COLO668 (cell line): ENCODE results near the gene GSC2.

Source experiments
- DNase-seq: peaks from one replicate; lab custom pipeline; 2025; ENCODE audit not compliant: unreplicated experiment; lab: John Stamatoyannopoulos, UW

GSC2 gene

DNA sequence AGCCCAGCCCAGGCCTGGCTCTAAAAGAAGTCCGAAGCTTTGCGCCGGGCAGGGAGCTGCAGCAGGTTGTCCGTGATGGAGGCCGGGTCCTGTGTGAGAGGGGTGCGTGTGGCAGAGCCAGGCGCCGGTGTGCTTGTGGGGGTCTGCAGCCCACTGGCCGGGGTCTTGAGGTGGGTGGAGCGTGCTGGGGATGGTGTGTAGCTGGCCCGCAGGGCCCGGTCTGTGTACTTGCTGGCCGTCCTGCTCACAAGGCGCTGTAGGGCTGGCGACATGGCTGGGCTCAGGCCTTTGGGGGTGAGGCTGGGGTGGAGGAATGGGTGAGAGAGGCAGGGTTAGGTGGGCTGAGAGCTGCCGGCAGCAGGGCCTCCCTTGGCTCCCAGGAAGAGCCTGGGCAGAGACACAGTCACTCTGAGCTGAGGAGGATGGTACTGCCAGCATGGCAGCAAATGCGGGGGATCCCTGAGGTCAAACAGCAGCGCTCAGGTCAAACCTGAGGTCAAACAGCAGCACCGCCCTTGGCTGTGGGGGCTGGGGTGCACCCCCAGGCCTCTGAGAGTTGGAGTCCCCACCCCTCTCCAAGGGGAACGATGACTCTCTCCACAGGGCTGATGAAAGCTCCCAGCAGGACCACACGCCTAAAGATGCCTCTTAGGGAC, 15.8 kb downstream of the GSC2 start:
- DNase-seq: no peak

- no peak for DNase-seq
These were observed 16.5 kb downstream of the GSC2 start for GRCh38 chr22:19133561-19133960.

DNA sequence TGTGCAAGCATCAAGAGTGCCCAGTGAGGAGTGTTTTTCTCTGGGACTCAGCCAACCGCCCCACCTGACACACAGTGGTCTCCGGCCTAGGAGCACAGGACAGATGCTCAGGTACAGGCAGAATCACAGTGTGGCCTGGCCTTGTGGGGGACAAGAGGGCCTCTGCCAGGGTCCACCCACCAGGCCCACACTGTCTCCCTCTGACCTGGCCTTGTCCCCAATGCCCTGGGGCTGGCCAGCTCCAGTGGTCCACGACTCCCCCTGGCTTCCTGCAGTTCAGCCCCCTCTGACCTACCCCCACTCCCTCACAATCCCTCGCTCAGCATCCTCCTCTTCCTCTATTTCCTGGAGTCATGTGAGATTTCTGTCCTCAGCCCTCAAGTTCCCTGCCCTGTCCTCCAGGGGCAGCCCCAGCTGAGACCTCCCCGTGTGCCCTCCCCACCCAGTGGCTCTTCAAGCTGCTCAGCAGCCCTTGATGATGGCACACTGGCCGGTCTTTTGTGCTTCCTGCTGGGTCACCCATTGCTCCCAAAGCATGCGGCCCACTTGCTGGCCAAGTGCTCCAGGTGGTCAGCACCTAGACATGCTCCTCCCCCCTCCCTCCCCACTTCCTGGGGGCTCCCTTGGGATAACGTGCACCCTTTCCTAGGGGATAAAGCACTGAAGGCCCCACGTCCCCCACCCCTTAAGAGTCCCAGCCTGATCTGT, 17.2 kb downstream of the GSC2 start:
- no peak for DNase-seq

DNA sequence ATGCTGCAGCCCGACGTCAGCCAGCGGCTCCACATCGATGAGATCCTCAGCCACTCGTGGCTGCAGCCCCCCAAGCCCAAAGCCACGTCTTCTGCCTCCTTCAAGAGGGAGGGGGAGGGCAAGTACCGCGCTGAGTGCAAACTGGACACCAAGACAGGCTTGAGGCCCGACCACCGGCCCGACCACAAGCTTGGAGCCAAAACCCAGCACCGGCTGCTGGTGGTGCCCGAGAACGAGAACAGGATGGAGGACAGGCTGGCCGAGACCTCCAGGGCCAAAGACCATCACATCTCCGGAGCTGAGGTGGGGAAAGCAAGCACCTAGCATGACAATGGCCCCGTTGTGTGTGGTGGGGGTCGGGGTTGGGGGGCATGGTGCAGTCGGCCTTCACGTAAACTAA, 17.9 kb downstream of the GSC2 start:
- DNase-seq: no peak

- no peak for DNase-seq
These were observed 18.4 kb downstream of the GSC2 start for GRCh38 chr22:19131685-19132015.

GRCh38 chr22:19130959-19131684, 19.0 kb downstream of the GSC2 start, which contains the start of gene TSSK2:
Gene TSSK2 (plus strand): TSS chr22:19131308. CDS start chr22:19131400, 92 bp downstream.
- no peak for DNase-seq

DNA sequence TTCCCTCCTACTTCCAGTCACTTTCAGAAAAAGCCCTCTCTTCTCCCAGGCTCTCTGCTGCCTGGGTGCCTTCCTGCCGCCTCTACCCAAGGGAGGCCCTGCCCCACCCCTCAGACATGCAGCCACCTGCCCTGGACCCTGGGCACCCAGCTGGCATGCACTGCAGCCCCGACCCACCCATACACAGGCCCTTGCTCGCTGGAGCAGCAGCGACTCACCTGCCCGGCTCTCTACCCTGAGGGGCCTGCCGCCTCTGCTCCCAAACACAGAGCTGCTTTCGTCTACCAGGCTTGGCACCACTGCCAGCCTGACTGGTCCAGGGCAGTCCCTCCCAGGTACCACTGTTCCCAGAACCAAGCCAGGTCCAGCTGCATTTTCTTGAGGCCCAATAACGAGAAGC, 20.2 kb downstream of the GSC2 start:
- DNase-seq: no peak

DNA sequence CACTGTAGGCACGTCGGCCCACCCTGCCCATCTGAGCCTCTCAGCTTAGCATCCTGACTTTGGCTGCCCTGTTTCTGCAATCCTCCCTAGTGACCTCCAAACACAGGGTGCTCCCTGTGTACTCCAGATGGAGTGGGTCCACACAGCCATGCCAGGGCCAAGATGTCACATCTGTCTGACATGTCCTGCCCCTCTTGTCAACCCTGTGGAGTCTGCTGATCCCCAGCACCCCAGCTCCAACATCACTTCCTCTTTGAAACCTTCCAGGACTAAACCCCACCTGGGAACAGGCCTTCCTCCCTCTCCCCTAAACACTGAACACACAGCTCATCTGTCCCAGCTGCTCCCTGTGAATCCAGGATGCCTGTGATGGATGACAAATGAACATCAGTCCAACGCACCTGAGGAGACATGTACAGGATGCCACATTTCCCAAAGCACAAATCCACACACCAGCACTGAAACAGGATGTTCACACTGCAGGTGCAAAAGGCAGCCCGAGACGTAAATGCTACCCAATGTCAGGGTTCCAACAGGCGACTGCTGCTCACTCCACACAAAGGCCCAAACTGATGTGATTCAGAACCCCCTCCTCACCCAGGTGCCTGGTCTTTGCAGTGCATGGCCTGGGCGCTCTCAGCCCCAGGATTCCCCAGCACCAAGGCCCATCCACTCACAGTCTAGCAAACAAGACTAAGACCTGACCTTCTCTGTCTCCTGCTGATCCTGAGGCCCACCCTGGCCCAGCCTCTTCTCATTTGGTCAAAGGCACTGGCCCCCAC, 21.0 kb downstream of the GSC2 start:
- no peak for DNase-seq

- no peak for DNase-seq
These were observed 22.1 kb downstream of the GSC2 start for GRCh38 chr22:19128009-19128401.

DNA sequence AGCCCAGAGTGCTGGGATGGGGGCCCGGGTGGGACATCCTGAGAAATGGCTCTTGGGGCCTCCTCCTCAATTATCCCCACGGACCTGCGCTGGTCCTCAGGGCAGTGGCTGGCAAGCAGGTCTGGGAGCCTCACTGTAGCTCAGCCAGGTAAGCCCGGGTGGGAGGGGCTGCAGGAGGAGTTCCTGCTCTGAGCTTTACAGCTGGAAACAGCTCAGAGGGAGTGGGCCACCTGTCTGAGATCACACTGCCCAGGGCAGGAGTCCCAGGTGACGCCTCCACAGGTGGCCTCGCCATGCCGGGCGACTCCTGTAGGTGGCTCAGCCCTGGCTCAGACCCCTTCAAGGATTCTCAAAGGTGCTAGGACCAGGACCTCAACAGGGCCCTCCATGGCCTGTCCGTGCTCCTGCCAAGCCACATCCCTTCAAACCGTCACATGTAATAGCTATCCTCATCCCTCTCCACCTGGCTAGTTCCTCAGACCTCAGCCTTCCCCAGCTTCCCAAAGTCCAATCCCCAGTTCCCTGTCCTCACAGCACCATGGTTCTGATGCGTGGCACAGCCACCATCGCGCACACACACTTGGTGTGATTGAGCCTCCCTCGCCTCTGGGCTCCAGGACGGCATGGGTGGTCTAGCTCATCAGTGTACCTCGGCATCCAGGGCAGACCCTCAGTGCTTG, 22.6 kb downstream of the GSC2 start:
- DNase-seq: peak; percentile 64

GRCh38 chr22:19126309-19127273, 23.5 kb downstream of the GSC2 start:
- DNase-seq: no peak

- DNase-seq: no peak
These were observed 24.4 kb downstream of the GSC2 start for GRCh38 chr22:19125474-19126308.

GRCh38 chr22:19125011-19125410, 25.1 kb downstream of the GSC2 start:
- DNase-seq: no peak

GRCh38 chr22:19124377-19124776, 25.7 kb downstream of the GSC2 start:
- no peak for DNase-seq

- DNase-seq: no peak
These were observed 26.2 kb downstream of the GSC2 start for GRCh38 chr22:19123936-19124335.

GRCh38 chr22:19122752-19123492, 27.2 kb downstream of the GSC2 start:
- DNase-seq: peak; percentile 21

DNA sequence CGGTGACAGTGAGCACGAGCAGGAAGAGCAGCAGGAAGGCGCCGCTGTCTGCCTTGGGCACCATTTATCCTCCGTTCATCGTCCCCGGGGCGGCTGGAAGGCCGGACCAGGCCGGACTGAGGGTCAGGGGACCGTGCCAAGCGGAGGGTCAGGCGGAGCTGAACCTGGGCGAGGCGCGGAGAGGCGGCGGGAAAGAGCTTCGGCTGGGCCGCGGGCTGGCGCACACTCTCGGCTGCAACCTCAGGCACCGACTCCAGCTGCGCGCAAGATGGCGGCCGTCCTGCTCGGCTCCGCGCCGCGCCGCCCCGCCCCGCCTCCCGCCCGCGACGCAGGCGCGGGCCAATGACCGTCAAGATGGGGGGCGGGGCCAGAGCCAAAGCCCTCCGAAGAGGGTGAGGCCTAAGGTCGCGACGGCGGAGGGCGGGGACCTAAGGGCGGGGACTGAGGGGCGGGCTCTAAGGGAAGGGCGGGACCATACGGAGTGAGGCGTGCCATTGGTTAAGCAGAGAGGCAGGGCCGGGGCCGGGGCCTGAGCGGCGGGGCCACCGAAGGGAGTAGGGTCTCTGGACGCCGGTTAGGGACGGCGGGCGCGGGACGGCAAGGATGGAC, 27.8 kb downstream of the GSC2 start, which contains the start of gene DGCR2:
TSS of gene DGCR2 (minus strand) at position 270 of the 609 bp plus-strand sequence. CDS start at position 64, 206 bp downstream.
- DNase-seq: peak; percentile 98
